H9 (cell line): ENCODE results near the gene STAC2. TPM values are rescaled to one million over a fixed set of nuclear protein-coding genes. Genes with fewer than 3 reads are reported as not detected.
A peak's percentile ranks its signal among the peaks of the same experiment; 100 is the strongest.

ENCODE experiments used
- DNase-seq: peaks from one replicate; pipeline ENCODE4 v3.0.0-alpha.2; 2017
- H2AFZ ChIP-seq: one replicate; pipeline ENCODE4 v1.6.1; 2013; ENCODE audit warnings: mild to moderate bottlenecking, low read length, control low read depth, moderate library complexity
- H2AK5ac ChIP-seq: 2 replicates; pipeline ENCODE4 v1.6.1; 2013; ENCODE audit warnings: low read length, control low read depth, mixed read lengths; ENCODE audit not compliant: insufficient read length
- H2BK120ac ChIP-seq: one replicate; pipeline ENCODE4 v1.6.1; 2013; ENCODE audit warnings: low read depth, mild to moderate bottlenecking, low read length, control low read depth, inconsistent platforms; ENCODE audit not compliant: poor library complexity, severe bottlenecking
- H2BK12ac ChIP-seq: 2 replicates; pipeline ENCODE4 v1.6.1; 2013; ENCODE audit warnings: low read length, control low read depth, mixed read lengths, low read depth; ENCODE audit not compliant: insufficient read length
- H2BK15ac ChIP-seq: 2 replicates; pipeline ENCODE4 v1.6.1; 2013; ENCODE audit warnings: low read depth, low read length, control low read depth
- H2BK20ac ChIP-seq: one replicate; pipeline ENCODE4 v1.6.1; 2013; ENCODE audit warnings: low read depth, mild to moderate bottlenecking, low read length, control low read depth, inconsistent platforms; ENCODE audit not compliant: poor library complexity, severe bottlenecking
- H2BK5ac ChIP-seq: 2 replicates; pipeline ENCODE4 v1.6.1; 2013; ENCODE audit warnings: low read length, control low read depth, mixed read lengths; ENCODE audit not compliant: insufficient read length
- H3K14ac ChIP-seq: 2 replicates; pipeline ENCODE4 v1.6.1; 2013; ENCODE audit warnings: low read length, control low read depth; ENCODE audit not compliant: insufficient read depth
- H3K18ac ChIP-seq: 2 replicates; pipeline ENCODE4 v1.6.1; 2013; ENCODE audit warnings: low read depth, mild to moderate bottlenecking, mixed read lengths, low read length, control low read depth; ENCODE audit not compliant: insufficient read length
- H3K23ac ChIP-seq: 2 replicates; pipeline ENCODE4 v1.6.1; 2013; ENCODE audit warnings: low read length, control low read depth, mixed read lengths, low read depth; ENCODE audit not compliant: insufficient read length
- H3K23me2 ChIP-seq: 2 replicates; pipeline ENCODE4 v1.6.1; 2013; ENCODE audit warnings: low read depth, mild to moderate bottlenecking, mixed read lengths, low read length, control low read depth; ENCODE audit not compliant: insufficient read length, poor library complexity, severe bottlenecking
- H3K27ac ChIP-seq: 2 replicates; pipeline ENCODE4 v1.5.1; 2013; ENCODE audit warnings: low read length, control low read depth, mixed read lengths, low read depth; ENCODE audit not compliant: insufficient read length
- H3K27me3 ChIP-seq: 2 replicates; pipeline ENCODE4 v1.6.1; 2013; ENCODE audit warnings: low read length, control low read depth, inconsistent platforms; ENCODE audit not compliant: insufficient read depth
- H3K4ac ChIP-seq: 2 replicates; pipeline ENCODE4 v1.6.1; 2013; ENCODE audit warnings: low read depth, mild to moderate bottlenecking, control low read depth, inconsistent platforms, low read length, moderate library complexity
- H3K4me1 ChIP-seq: 2 replicates; pipeline ENCODE4 v1.6.1; 2013; ENCODE audit warnings: low read length, control low read depth, inconsistent platforms; ENCODE audit not compliant: insufficient read depth
- H3K4me2 ChIP-seq: 2 replicates; pipeline ENCODE4 v1.6.1; 2013; ENCODE audit warnings: low read length, control low read depth, mixed read lengths; ENCODE audit not compliant: insufficient read length, insufficient read depth
- H3K56ac ChIP-seq: 2 replicates; pipeline ENCODE4 v1.6.1; 2013; ENCODE audit warnings: low read depth, mild to moderate bottlenecking, mixed read lengths, low read length, control low read depth; ENCODE audit not compliant: insufficient read length
- H3K79me1 ChIP-seq: 2 replicates; pipeline ENCODE4 v1.6.1; 2013; ENCODE audit warnings: low read depth, mild to moderate bottlenecking, moderate library complexity, low read length, control low read depth, inconsistent platforms; ENCODE audit not compliant: insufficient read depth, poor library complexity, severe bottlenecking
- H3K79me2 ChIP-seq: 2 replicates; pipeline ENCODE4 v1.6.1; 2013; ENCODE audit warnings: low read length, control low read depth, inconsistent platforms; ENCODE audit not compliant: insufficient read depth
- H3K9ac ChIP-seq: 2 replicates; pipeline ENCODE4 v1.6.1; 2013; ENCODE audit warnings: low read length, control low read depth, mixed read lengths; ENCODE audit not compliant: insufficient read length; ENCODE audit errors: extremely low read depth
- H3K9me3 ChIP-seq: one replicate; pipeline ENCODE4 v1.6.1; 2013; ENCODE audit warnings: low read depth, low read length, inconsistent platforms; ENCODE audit not compliant: control insufficient read depth
- H3T11ph ChIP-seq: one replicate; pipeline ENCODE4 v1.6.1; 2013; ENCODE audit warnings: mild to moderate bottlenecking, low read length, control low read depth, inconsistent platforms
- H4K20me1 ChIP-seq: one replicate; pipeline ENCODE4 v1.6.1; 2013; ENCODE audit not compliant: control insufficient read depth, insufficient read length, insufficient read depth
- H4K5ac ChIP-seq: 2 replicates; pipeline ENCODE4 v1.6.1; 2013; ENCODE audit warnings: low read depth, mild to moderate bottlenecking, mixed read lengths, low read length, control low read depth; ENCODE audit not compliant: insufficient read length
- H4K8ac ChIP-seq: replicated peaks from 2 replicates; pipeline ENCODE4 v1.6.1; 2013; ENCODE audit warnings: low read length, control low read depth, mixed read lengths, low read depth; ENCODE audit not compliant: insufficient read length
- H4K91ac ChIP-seq: 2 replicates; pipeline ENCODE4 v1.6.1; 2013; ENCODE audit warnings: low read depth, mild to moderate bottlenecking, moderate library complexity, mixed read lengths, low read length, control low read depth; ENCODE audit not compliant: insufficient read length
- H3K27ac Mint-ChIP-seq, 3 experiments: 2 replicates in 2 of 3; 3 replicates in 1 of 3; pipeline ENCODE4 v1.8.0; 2020 to 2021; ENCODE audit warnings: mixed read lengths in 3 of 3, mild to moderate bottlenecking in 1 of 3, moderate library complexity in 1 of 3
- H3K27me3 Mint-ChIP-seq: 2 replicates; pipeline ENCODE4 v1.8.0; 2021; ENCODE audit warnings: low read depth, mild to moderate bottlenecking, moderate library complexity, mixed read lengths
- H3K36me3 Mint-ChIP-seq, 3 experiments: 2 replicates in 2 of 3; 3 replicates in 1 of 3; pipeline ENCODE4 v1.8.0; 2020 to 2021; ENCODE audit warnings: low read depth in 3 of 3, mixed read lengths in 3 of 3; ENCODE audit not compliant: insufficient read depth in 1 of 3
- H3K4me1 Mint-ChIP-seq, 2 experiments: 2 replicates each; pipeline ENCODE4 v1.8.0; 2020; ENCODE audit warnings: mixed read lengths in 2 of 2
- H3K4me3 Mint-ChIP-seq, 2 experiments: 2 replicates in 1 of 2; 3 replicates in 1 of 2; pipeline ENCODE4 v1.8.0; 2020 to 2021; ENCODE audit warnings: mild to moderate bottlenecking in 2 of 2, mixed read lengths in 2 of 2, moderate library complexity in 1 of 2
- H3K9me3 Mint-ChIP-seq, 2 experiments: 2 replicates in 1 of 2; 3 replicates in 1 of 2; pipeline ENCODE4 v1.8.0; 2020; ENCODE audit warnings: mild to moderate bottlenecking in 2 of 2, mixed read lengths in 2 of 2, moderate library complexity in 1 of 2
- CTCF ChIP-seq: fragments of 200-600 bp; sonication (generic); conservative IDR thresholded peaks from 3 replicates; pipeline ENCODE4 v1.8.0; 2021; ENCODE audit warnings: antibody characterized with exemption, mild to moderate bottlenecking
- WGBS: extraction: QIAGEN DNeasy Blood & Tissue Kit; methylation state at CpG from one replicate; pipeline ENCODE4 v1.1.7; 2013; ENCODE audit warnings: missing lambda C conversion rate, low lambda C conversion rate, mixed read lengths; ENCODE audit not compliant: insufficient read length; ENCODE audit errors: extremely low coverage; 5-methylcytosine and 5-hydroxymethylcytosine counted together
- total RNA-seq: library from RNA; stranded (reverse); gene quantifications from 2 replicates; pipeline ENCODE4 v1.2.1, GENCODE V29; 2021

Gene STAC2
- total RNA-seq, 1 experiment from 2014 or later, result 2.5 TPM

DNA sequence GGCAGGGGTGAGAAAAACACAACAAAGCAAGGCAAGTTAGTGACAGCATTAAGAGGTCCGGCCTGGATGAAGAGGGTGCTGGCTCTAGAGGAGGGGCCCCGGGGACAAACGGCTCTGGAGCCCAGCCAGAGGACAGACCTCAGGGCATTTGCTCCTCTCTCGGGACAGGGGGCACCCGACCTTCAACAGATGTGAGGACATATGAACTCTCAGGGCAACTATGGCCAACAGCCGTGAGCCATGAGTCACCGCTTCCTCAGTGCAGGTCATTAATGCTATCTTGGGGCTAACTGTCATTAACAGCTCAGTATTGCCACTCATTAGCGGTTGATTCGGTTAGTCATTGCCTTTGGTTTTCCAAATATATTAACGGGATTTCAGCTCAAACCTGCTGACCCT, 50.1 kb downstream of the STAC2 start:
- H3K4ac ChIP-seq, result no peak overlapping the region
- Mint-ChIP-seq H3K27me3 (peaks cover 2% of the 10 kb centered on the region), H3K4me1 (peaks cover 31 to 52% of the 10 kb centered on the region in 2 experiments), H3K9me3 (no peaks in the 10 kb centered on the region), H3K4me3 (no peak overlapping the region), H3K36me3 (peaks cover 7 to 36% (median 11%) of the 10 kb centered on the region in 3 experiments), H3K27ac (peak overlapping the region in 1 of 3 experiments; percentile 22; a peak in 1 of 7 replicates)
- no peak overlapping the region for H2BK12ac ChIP-seq
- no peak overlapping the region for H3K56ac ChIP-seq
- no peak overlapping the region for H3K27ac ChIP-seq
- no peak overlapping the region for H3K18ac ChIP-seq
- H2BK20ac ChIP-seq, result no peak overlapping the region
- H4K91ac ChIP-seq, result no peak overlapping the region
- no peaks in the 10 kb centered on the region for H3K79me1 ChIP-seq
- peak; percentile 36 for DNase-seq
- no CpG with 5 or more reads among the region's 10 CpGs for WGBS
- TF ChIP-seq CTCF, result no peak
- H2BK15ac ChIP-seq, result no peak overlapping the region
- H3K4me1 ChIP-seq, result no peaks in the 10 kb centered on the region; the same call in 1 of the 2 replicates
- no peak overlapping the region for H3T11ph ChIP-seq
- H3K9ac ChIP-seq, result no peak overlapping the region
- no peak overlapping the region for H2AFZ ChIP-seq
- no peak overlapping the region for H2AK5ac ChIP-seq
- H2BK120ac ChIP-seq, result no peak overlapping the region
- H3K4me2 ChIP-seq, result no peak overlapping the region
- no peaks in the 10 kb centered on the region for H4K20me1 ChIP-seq
- no peaks in the 10 kb centered on the region for H3K9me3 ChIP-seq
- H4K8ac ChIP-seq, result no peak overlapping the region
- no peak overlapping the region for H2BK5ac ChIP-seq
- H3K27me3 ChIP-seq, result no peaks in the 10 kb centered on the region
- no peak overlapping the region for H4K5ac ChIP-seq
- H3K23me2 ChIP-seq, result no peaks in the 10 kb centered on the region
- H3K14ac ChIP-seq, result no peak overlapping the region
- H3K79me2 ChIP-seq, result no peaks in the 10 kb centered on the region
- H3K23ac ChIP-seq, result no peak overlapping the region
